Parathyroid adenoma (tissue), 2 donors: Measurements from ENCODE around the gene MID1.

Experiments
- H2AFZ ChIP-seq: fragments of 300-600 bp; sonication (generic); one replicate; pipeline ENCODE4 v1.7.0; 2017; ENCODE audit warnings: antibody characterized with exemption, mild to moderate bottlenecking
- H3K27ac ChIP-seq: fragments of 300-600 bp; sonication (generic); one replicate; pipeline ENCODE4 v1.7.0; 2017
- H3K27me3 ChIP-seq: fragments of 300-600 bp; sonication (generic); one replicate; pipeline ENCODE4 v1.7.0; 2017; ENCODE audit warnings: low read length; ENCODE audit not compliant: control insufficient read depth, insufficient read depth
- H3K36me3 ChIP-seq: fragments of 300-600 bp; sonication (generic); one replicate; pipeline ENCODE4 v1.7.0; 2017; ENCODE audit warnings: low read length; ENCODE audit not compliant: control insufficient read depth, insufficient read depth
- H3K4me1 ChIP-seq: fragments of 300-600 bp; sonication (generic); one replicate; pipeline ENCODE4 v1.7.0; 2017; ENCODE audit warnings: control low read depth
- H3K4me2 ChIP-seq: fragments of 300-600 bp; sonication (generic); one replicate; pipeline ENCODE4 v1.7.0; 2017; ENCODE audit warnings: low read length
- H3K4me3 ChIP-seq: fragments of 300-600 bp; sonication (generic); one replicate; pipeline ENCODE4 v1.7.0; 2017; ENCODE audit warnings: low read depth, low read length
- H3K79me2 ChIP-seq: fragments of 300-600 bp; sonication (generic); one replicate; pipeline ENCODE4 v1.7.0; 2017; ENCODE audit warnings: control low read depth
- H3K9ac ChIP-seq: fragments of 300-600 bp; sonication (generic); one replicate; pipeline ENCODE4 v1.7.0; 2017; ENCODE audit warnings: mild to moderate bottlenecking
- H3K9me3 ChIP-seq: fragments of 300-600 bp; sonication (generic); one replicate; pipeline ENCODE4 v1.7.0; 2017; ENCODE audit warnings: low read length; ENCODE audit not compliant: control insufficient read depth
- CTCF ChIP-seq: fragments of 300-600 bp; sonication (generic); IDR thresholded peaks from one replicate; pipeline ENCODE4 v1.7.0; 2017; ENCODE audit warnings: antibody characterized with exemption, mild to moderate bottlenecking
- donor health status: primary hyperparathyroidism.

The MID1 gene

GRCh38 chrX:10570601-10571000 is 49.8 kb downstream of the MID1 start:
- Histone ChIP-seq H3K27me3 (no peaks in the 10 kb centered on the region), H3K4me3 (no peak overlapping the region), H2AFZ (no peak overlapping the region), H3K9ac (no peak overlapping the region), H3K79me2 (no peaks in the 10 kb centered on the region), H3K36me3 (no peaks in the 10 kb centered on the region), H3K9me3 (no peaks in the 10 kb centered on the region), H3K4me1 (no peaks in the 10 kb centered on the region), H3K4me2 (no peak overlapping the region), H3K27ac (no peak overlapping the region)
- no peak for TF ChIP-seq CTCF

GRCh38 chrX:10569946-10570345 is 50.4 kb downstream of the MID1 start:
- Histone ChIP-seq H3K79me2 (no peaks in the 10 kb centered on the region), H3K4me3 (no peak overlapping the region), H3K36me3 (no peaks in the 10 kb centered on the region), H3K27me3 (no peaks in the 10 kb centered on the region), H3K4me2 (no peak overlapping the region), H3K9me3 (no peaks in the 10 kb centered on the region), H3K9ac (no peak overlapping the region), H3K4me1 (no peaks in the 10 kb centered on the region), H2AFZ (no peak overlapping the region), H3K27ac (no peak overlapping the region)
- no peak for TF ChIP-seq CTCF

GRCh38 chrX:10568428-10568827 is 52.0 kb downstream of the MID1 start:
- H3K27ac ChIP-seq: no peak overlapping the region
- H3K9me3 ChIP-seq: no peaks in the 10 kb centered on the region
- no peak overlapping the region for H3K4me3 ChIP-seq
- no peaks in the 10 kb centered on the region for H3K27me3 ChIP-seq
- H3K79me2 ChIP-seq: no peaks in the 10 kb centered on the region
- no peaks in the 10 kb centered on the region for H3K4me1 ChIP-seq
- no peak for TF ChIP-seq CTCF
- no peaks in the 10 kb centered on the region for H3K36me3 ChIP-seq
- no peak overlapping the region for H3K4me2 ChIP-seq
- H2AFZ ChIP-seq: no peak overlapping the region
- no peak overlapping the region for H3K9ac ChIP-seq

- H3K4me3 ChIP-seq: no peak overlapping the region
- no peaks in the 10 kb centered on the region for H3K79me2 ChIP-seq
- H3K27me3 ChIP-seq: no peaks in the 10 kb centered on the region
- no peaks in the 10 kb centered on the region for H3K36me3 ChIP-seq
- no peak overlapping the region for H2AFZ ChIP-seq
- H3K4me1 ChIP-seq: no peaks in the 10 kb centered on the region
- no peak for TF ChIP-seq CTCF
- H3K9ac ChIP-seq: no peak overlapping the region
- H3K27ac ChIP-seq: no peak overlapping the region
- H3K9me3 ChIP-seq: no peaks in the 10 kb centered on the region
- no peak overlapping the region for H3K4me2 ChIP-seq
These were observed 53.2 kb downstream of the MID1 start for GRCh38 chrX:10567136-10567535.

- no peak overlapping the region for H3K4me3 ChIP-seq
- no peaks in the 10 kb centered on the region for H3K27me3 ChIP-seq
- no peaks in the 10 kb centered on the region for H3K9me3 ChIP-seq
- no peak overlapping the region for H3K27ac ChIP-seq
- no peak overlapping the region for H2AFZ ChIP-seq
- H3K36me3 ChIP-seq: no peaks in the 10 kb centered on the region
- no peak overlapping the region for H3K9ac ChIP-seq
- no peak for TF ChIP-seq CTCF
- H3K4me2 ChIP-seq: no peak overlapping the region
- no peaks in the 10 kb centered on the region for H3K4me1 ChIP-seq
- no peaks in the 10 kb centered on the region for H3K79me2 ChIP-seq
These were observed 53.7 kb downstream of the MID1 start for GRCh38 chrX:10566716-10567097.
